H1 (cell line): Measurements from ENCODE around the gene SMTNL1. TPM values are rescaled to one million over a fixed set of nuclear protein-coding genes. Genes with fewer than 3 reads are reported as not detected.

Source experiments
- polyA plus RNA-seq, 7 experiments: library from polyadenylated mRNA; depleted of rRNA in 3 of 7; stranded (reverse) in 5 of 7; unstranded in 2 of 7; fragments of >200 nt in 5 of 7; fragments of 200-250 nt in 2 of 7; gene quantifications; 1 replicate in 5 of 7; 2 replicates in 1 of 7; 4 replicates in 1 of 7; pipeline versions ENCODE4 v1.2.1 to v1.2.3, GENCODE V29; 2011 to 2013; ENCODE audit warnings: missing spikeins in 2 of 7, mixed read lengths in 2 of 7
- total RNA-seq: library from RNA; stranded (reverse); fragmentation: NEBNext Ultra II Directional; extraction: Animal tissue kit (Norgen Biotek cat#: 25700); gene quantifications from 2 replicates; pipeline ENCODE4 v1.2.1, GENCODE V29; 2021
- TF ChIP-seq, protein P1 (sequence below): fragments of 300-600 bp; sonication (generic); IDR thresholded peaks from 2 replicates; pipeline ENCODE4 v1.7.1; 2012; ENCODE audit warnings: low read length, moderate library complexity, mild to moderate bottlenecking, inconsistent platforms; ENCODE audit not compliant: insufficient replicate concordance

The SMTNL1 gene
- total and polyA plus RNA-seq, 2 of the 8 experiments (the other 6 are each of a cell fraction or from before 2014, with no cell fraction given) = 0.18 TPM; not detected in 1

DNA sequence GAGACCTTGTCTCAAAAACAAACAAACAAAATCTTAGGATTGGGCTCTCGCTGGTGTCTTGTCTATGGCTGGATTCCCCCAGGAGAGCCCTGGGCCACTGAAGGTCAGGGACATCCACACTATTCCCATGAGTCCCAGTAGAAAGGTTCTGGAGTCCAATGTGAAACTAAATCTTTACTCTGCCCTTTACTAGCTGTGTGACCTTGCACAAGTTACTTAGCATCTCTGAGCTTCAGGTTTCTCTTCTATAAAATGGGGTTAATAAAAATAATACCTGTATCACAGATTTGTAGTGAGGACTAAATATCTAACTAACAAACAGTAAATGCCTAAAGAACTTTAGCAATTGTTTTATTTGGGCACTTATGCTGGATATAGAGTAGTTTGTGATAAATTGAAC, 30.9 kb upstream of the SMTNL1 start (continued):
- TF ChIP-seq, protein P1, sequence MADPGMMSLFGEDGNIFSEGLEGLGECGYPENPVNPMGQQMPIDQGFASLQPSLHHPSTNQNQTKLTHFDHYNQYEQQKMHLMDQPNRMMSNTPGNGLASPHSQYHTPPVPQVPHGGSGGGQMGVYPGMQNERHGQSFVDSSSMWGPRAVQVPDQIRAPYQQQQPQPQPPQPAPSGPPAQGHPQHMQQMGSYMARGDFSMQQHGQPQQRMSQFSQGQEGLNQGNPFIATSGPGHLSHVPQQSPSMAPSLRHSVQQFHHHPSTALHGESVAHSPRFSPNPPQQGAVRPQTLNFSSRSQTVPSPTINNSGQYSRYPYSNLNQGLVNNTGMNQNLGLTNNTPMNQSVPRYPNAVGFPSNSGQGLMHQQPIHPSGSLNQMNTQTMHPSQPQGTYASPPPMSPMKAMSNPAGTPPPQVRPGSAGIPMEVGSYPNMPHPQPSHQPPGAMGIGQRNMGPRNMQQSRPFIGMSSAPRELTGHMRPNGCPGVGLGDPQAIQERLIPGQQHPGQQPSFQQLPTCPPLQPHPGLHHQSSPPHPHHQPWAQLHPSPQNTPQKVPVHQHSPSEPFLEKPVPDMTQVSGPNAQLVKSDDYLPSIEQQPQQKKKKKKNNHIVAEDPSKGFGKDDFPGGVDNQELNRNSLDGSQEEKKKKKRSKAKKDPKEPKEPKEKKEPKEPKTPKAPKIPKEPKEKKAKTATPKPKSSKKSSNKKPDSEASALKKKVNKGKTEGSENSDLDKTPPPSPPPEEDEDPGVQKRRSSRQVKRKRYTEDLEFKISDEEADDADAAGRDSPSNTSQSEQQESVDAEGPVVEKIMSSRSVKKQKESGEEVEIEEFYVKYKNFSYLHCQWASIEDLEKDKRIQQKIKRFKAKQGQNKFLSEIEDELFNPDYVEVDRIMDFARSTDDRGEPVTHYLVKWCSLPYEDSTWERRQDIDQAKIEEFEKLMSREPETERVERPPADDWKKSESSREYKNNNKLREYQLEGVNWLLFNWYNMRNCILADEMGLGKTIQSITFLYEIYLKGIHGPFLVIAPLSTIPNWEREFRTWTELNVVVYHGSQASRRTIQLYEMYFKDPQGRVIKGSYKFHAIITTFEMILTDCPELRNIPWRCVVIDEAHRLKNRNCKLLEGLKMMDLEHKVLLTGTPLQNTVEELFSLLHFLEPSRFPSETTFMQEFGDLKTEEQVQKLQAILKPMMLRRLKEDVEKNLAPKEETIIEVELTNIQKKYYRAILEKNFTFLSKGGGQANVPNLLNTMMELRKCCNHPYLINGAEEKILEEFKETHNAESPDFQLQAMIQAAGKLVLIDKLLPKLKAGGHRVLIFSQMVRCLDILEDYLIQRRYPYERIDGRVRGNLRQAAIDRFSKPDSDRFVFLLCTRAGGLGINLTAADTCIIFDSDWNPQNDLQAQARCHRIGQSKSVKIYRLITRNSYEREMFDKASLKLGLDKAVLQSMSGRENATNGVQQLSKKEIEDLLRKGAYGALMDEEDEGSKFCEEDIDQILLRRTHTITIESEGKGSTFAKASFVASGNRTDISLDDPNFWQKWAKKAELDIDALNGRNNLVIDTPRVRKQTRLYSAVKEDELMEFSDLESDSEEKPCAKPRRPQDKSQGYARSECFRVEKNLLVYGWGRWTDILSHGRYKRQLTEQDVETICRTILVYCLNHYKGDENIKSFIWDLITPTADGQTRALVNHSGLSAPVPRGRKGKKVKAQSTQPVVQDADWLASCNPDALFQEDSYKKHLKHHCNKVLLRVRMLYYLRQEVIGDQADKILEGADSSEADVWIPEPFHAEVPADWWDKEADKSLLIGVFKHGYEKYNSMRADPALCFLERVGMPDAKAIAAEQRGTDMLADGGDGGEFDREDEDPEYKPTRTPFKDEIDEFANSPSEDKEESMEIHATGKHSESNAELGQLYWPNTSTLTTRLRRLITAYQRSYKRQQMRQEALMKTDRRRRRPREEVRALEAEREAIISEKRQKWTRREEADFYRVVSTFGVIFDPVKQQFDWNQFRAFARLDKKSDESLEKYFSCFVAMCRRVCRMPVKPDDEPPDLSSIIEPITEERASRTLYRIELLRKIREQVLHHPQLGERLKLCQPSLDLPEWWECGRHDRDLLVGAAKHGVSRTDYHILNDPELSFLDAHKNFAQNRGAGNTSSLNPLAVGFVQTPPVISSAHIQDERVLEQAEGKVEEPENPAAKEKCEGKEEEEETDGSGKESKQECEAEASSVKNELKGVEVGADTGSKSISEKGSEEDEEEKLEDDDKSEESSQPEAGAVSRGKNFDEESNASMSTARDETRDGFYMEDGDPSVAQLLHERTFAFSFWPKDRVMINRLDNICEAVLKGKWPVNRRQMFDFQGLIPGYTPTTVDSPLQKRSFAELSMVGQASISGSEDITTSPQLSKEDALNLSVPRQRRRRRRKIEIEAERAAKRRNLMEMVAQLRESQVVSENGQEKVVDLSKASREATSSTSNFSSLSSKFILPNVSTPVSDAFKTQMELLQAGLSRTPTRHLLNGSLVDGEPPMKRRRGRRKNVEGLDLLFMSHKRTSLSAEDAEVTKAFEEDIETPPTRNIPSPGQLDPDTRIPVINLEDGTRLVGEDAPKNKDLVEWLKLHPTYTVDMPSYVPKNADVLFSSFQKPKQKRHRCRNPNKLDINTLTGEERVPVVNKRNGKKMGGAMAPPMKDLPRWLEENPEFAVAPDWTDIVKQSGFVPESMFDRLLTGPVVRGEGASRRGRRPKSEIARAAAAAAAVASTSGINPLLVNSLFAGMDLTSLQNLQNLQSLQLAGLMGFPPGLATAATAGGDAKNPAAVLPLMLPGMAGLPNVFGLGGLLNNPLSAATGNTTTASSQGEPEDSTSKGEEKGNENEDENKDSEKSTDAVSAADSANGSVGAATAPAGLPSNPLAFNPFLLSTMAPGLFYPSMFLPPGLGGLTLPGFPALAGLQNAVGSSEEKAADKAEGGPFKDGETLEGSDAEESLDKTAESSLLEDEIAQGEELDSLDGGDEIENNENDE = no peak
